K562 (cell line): ENCODE data around the gene ZMYND8. TPM values are rescaled to one million over a fixed set of nuclear protein-coding genes. Genes with fewer than 3 reads are reported as not detected.
A peak's percentile ranks its signal among the peaks of the same experiment; 100 is the strongest.

Experiments
- BRD9 ChIP-seq: fragments of 450-650 bp; IDR thresholded peaks from 2 replicates; pipeline ENCODE4 v1.6.1; 2018; ENCODE audit warnings: low read depth; ENCODE audit not compliant: partially characterized antibody
- CSDE1 ChIP-seq, 2 experiments: fragments of 450-650 bp; IDR thresholded peaks; 2 replicates each; pipeline ENCODE4 v1.6.1; 2016; ENCODE audit warnings: mild to moderate bottlenecking in 1 of 2
- DNMT1 ChIP-seq: fragments of 450-650 bp; IDR thresholded peaks from 2 replicates; pipeline ENCODE4 v1.6.1; 2016; ENCODE audit warnings: antibody characterized with exemption, mild to moderate bottlenecking
- DPF2 ChIP-seq: fragments of 450-650 bp; IDR thresholded peaks from 2 replicates; pipeline ENCODE4 v1.6.1; 2016
- FOXP4 ChIP-seq: sonication (generic); formaldehyde crosslinking; IDR thresholded peaks from 2 replicates; pipeline ENCODE4 v1.8.0; 2022; ENCODE audit warnings: mild to moderate bottlenecking, missing genetic modification reagents, borderline replicate concordance
- HDAC8 ChIP-seq: fragments of 450-650 bp; IDR thresholded peaks from 2 replicates; pipeline ENCODE4 v1.6.1; 2016; ENCODE audit warnings: mild to moderate bottlenecking, missing genetic modification characterization, moderate library complexity, missing compliant biosample characterization
- HMGN3 ChIP-seq: IDR thresholded peaks from 2 replicates; pipeline ENCODE4 v1.6.1; 2011; ENCODE audit warnings: borderline replicate concordance, low read depth, mild to moderate bottlenecking, mixed read lengths, low read length; ENCODE audit not compliant: insufficient read length; ENCODE audit errors: extremely low read depth
- NFATC3 ChIP-seq: fragments of 450-650 bp; IDR thresholded peaks from 2 replicates; pipeline ENCODE4 v1.6.1; 2017; ENCODE audit warnings: mild to moderate bottlenecking
- POLR2AphosphoS2 ChIP-seq: IDR thresholded peaks from 2 replicates; pipeline ENCODE4 v1.6.1; 2012; ENCODE audit warnings: low read length, improper control_type of control experiment
- PTBP1 ChIP-seq: fragments of 200-400 bp; formaldehyde crosslinking; IDR thresholded peaks from 2 replicates; pipeline ENCODE4 v1.6.1; 2017; ENCODE audit warnings: low read depth, low read length
- RAD51 ChIP-seq: fragments of 450-650 bp; IDR thresholded peaks from 2 replicates; pipeline ENCODE4 v1.7.1; 2016; ENCODE audit warnings: low read depth, mild to moderate bottlenecking, borderline replicate concordance
- RNF219 ChIP-seq: fragments of 250-450 bp; sonication (Bioruptor Pico); IDR thresholded peaks from 2 replicates; pipeline ENCODE4 v1.5.0; 2022; ENCODE audit warnings: mild to moderate bottlenecking
- TCF7 ChIP-seq: sonication (generic); IDR thresholded peaks from 2 replicates; pipeline ENCODE4 v1.6.1; 2016; ENCODE audit warnings: antibody characterized with exemption, borderline replicate concordance
- THAP12 ChIP-seq: fragments of 250-450 bp; sonication (Bioruptor Pico); IDR thresholded peaks from 2 replicates; pipeline ENCODE4 v1.9.0; 2021; ENCODE audit warnings: mild to moderate bottlenecking, inconsistent platforms
- UBTF ChIP-seq, 2 experiments: IDR thresholded peaks; 2 replicates each; pipeline ENCODE4 v1.6.1; 2012; ENCODE audit warnings: improper control_type of control experiment in 2 of 2, low read depth in 2 of 2, low read length in 2 of 2, borderline replicate concordance in 1 of 2
- ZFPM2 ChIP-seq: fragments of 250-450 bp; sonication (Bioruptor Pico); IDR thresholded peaks from 2 replicates; pipeline ENCODE4 v1.5.1; 2022; ENCODE audit warnings: mild to moderate bottlenecking
- ZNF175 ChIP-seq: fragments of 200-800 bp; sonication (Bioruptor generic); IDR thresholded peaks from 2 replicates; pipeline ENCODE4 v1.6.1; 2016; ENCODE audit warnings: low read depth, mild to moderate bottlenecking, missing genetic modification characterization, missing compliant biosample characterization
- ZNF274 ChIP-seq: IDR thresholded peaks from 2 replicates; pipeline ENCODE4 v1.6.1; 2011; ENCODE audit warnings: low read depth, mild to moderate bottlenecking, low read length, moderate library complexity, borderline replicate concordance
- ZSCAN29 ChIP-seq: fragments of 450-650 bp; IDR thresholded peaks from 2 replicates; pipeline ENCODE4 v1.6.1; 2017
- polyA plus RNA-seq, 8 experiments: library from polyadenylated mRNA; depleted of rRNA in 4 of 8; stranded (reverse) in 5 of 8; unstranded in 3 of 8; fragments of >200 nt; fragmentation: Nextera tagmentation in 2 of 8; fragmentation: Illumina TruSeq in 1 of 8; extraction: Ambion mirVana in 2 of 8; extraction: Trizol in 1 of 8; gene quantifications; 2 replicates each; pipeline versions ENCODE4 v1.2.1 to v1.2.3, GENCODE V29; 2011 to 2014; ENCODE audit warnings: inconsistent platforms in 1 of 8, missing spikeins in 1 of 8
- total RNA-seq, 7 experiments: library from RNA; depleted of rRNA in 6 of 7; stranded (reverse); fragments of >200 nt in 6 of 7; fragmentation: Illumina TruSeq in 2 of 7; extraction: Trizol in 2 of 7; gene quantifications; 2 replicates each; pipeline versions ENCODE4 v1.2.1 to v1.2.3, GENCODE V29; 2011 to 2021; ENCODE audit warnings: low replicate concordance in 1 of 7

The ZMYND8 gene
- total and polyA plus RNA-seq, 9 of the 15 experiments (the other 6 are each of a cell fraction or from before 2014, with no cell fraction given): 31.8 to 148 (median 71.9) TPM

GRCh38 chr20:47360297-47361056 is 4.0 kb upstream of the ZMYND8 start (continued):
- no peak for TF ChIP-seq FOXP4
- no peak for TF ChIP-seq CSDE1 (IDR thresholded peaks at IDR 0.05)
- TF ChIP-seq UBTF (IDR thresholded peaks at IDR 0.05; ENCODE audit: borderline replicate concordance in 1 of 2, low read depth in 2 of 2, low read length in 2 of 2): peak; percentile 88 to 99; a peak in 3 of 4 replicates
- peak; percentile 78; the same call in 1 of the 2 replicates for TF ChIP-seq ZNF274
- TF ChIP-seq DPF2: peak; percentile 98
- TF ChIP-seq RAD51: peak; percentile 45; the same call in 1 of the 2 replicates
- peak; percentile 5; the same call in 1 of the 2 replicates for TF ChIP-seq NFATC3
- peak; percentile 63; the same call in 1 of the 2 replicates for TF ChIP-seq PTBP1
- TF ChIP-seq RNF219 (CRISPR knock-in tag): no peak
- peak; percentile 100 for TF ChIP-seq HMGN3
- TF ChIP-seq POLR2AphosphoS2: peak; percentile 64; the same call in 1 of the 2 replicates
- TF ChIP-seq BRD9: peak; percentile 81
- peak; percentile 88 for TF ChIP-seq THAP12 (CRISPR knock-in tag)
- no peak for TF ChIP-seq HDAC8 (tag)
- TF ChIP-seq DNMT1: no peak
- TF ChIP-seq ZSCAN29: no peak
- TF ChIP-seq ZFPM2 (CRISPR knock-in tag): no peak
- peak; percentile 75; the same call in 1 of the 2 replicates for TF ChIP-seq TCF7
- peak; percentile 92 for TF ChIP-seq ZNF175 (CRISPR knock-in tag)
